Activated CD4-positive, alpha-beta T cell treated with anti-CD3 and anti-CD28 coated beads, Interleukin-2, amount 10 ng/mL, durations not matched to agents 7 days and 5 days (primary cell): ENCODE data around the gene SYT17. TPM values are rescaled to one million over a fixed set of nuclear protein-coding genes. Genes with fewer than 3 reads are reported as not detected.
"Not testable (repeated sequence)": the region's sequence is repeated elsewhere in the genome, so short reads cannot be mapped to it uniquely, and the experiment has no call there.

ENCODE experiments used
- CTCF ChIA-PET: fragments of 350-600 bp; sonication (Branson Sonifier 250); formaldehyde crosslinking; loops from one replicate; lab custom pipeline; 2021; ENCODE audit warnings: antibody characterized with exemption; lab: Charles Lee
- POLR2A ChIA-PET: fragments of 350-600 bp; sonication (Branson Sonifier 250); formaldehyde crosslinking; loops from one replicate; lab custom pipeline; 2021; ENCODE audit warnings: antibody characterized with exemption; lab: Charles Lee
- DNase-seq: peaks from one replicate; pipeline ENCODE4 v3.0.0-alpha.2; 2020
- H3K27ac Mint-ChIP-seq: one replicate; pipeline ENCODE4 v1.8.0; 2021; ENCODE audit warnings: mild to moderate bottlenecking, moderate library complexity, mixed read lengths
- H3K27me3 Mint-ChIP-seq: one replicate; pipeline ENCODE4 v1.8.0; 2021; ENCODE audit warnings: mixed read lengths
- H3K36me3 Mint-ChIP-seq: one replicate; pipeline ENCODE4 v1.8.0; 2021; ENCODE audit warnings: low read depth, mixed read lengths
- H3K4me1 Mint-ChIP-seq: one replicate; pipeline ENCODE4 v1.8.0; 2021; ENCODE audit warnings: mixed read lengths
- H3K4me3 Mint-ChIP-seq: one replicate; pipeline ENCODE4 v1.8.0; 2021; ENCODE audit warnings: mild to moderate bottlenecking, moderate library complexity, mixed read lengths
- H3K9me3 Mint-ChIP-seq: one replicate; pipeline ENCODE4 v1.8.0; 2021; ENCODE audit warnings: mixed read lengths
- total RNA-seq, 2 experiments: library from RNA; stranded (reverse); gene quantifications; one replicate each; pipeline ENCODE4 v1.2.3, GENCODE V29; 2021

Gene SYT17
- total RNA-seq, 2 experiments from 2014 or later = not detected

DNA sequence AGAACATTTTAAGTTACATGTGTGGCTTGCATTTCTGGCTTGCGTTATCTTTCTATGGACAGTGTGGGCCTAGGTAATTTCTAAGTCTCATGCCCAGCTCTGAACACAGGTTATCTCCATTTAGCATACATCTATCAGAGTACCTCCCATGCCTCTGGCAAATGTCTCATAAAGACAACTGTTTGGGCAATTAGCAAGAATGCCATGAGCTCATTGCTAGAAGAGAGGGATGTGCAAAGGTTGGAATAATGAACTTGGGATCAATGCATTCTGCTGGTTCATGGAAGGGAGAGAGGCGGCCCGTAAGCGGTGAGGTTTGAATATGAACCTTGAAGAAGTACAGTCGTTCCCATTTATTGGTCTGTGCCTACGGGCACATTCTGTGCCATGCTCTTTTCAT lies 14.4 kb downstream of the SYT17 start:
- Mint-ChIP-seq H3K4me1 (no peaks in the 10 kb centered on the region), H3K4me3 (no peak overlapping the region), H3K9me3 (no peaks in the 10 kb centered on the region), H3K36me3 (no peaks in the 10 kb centered on the region), H3K27me3 (no peaks in the 10 kb centered on the region), H3K27ac (no peak overlapping the region)
- ChIA-PET POLR2A (no interaction called here), CTCF (no interaction called here)
- no peak for DNase-seq

DNA sequence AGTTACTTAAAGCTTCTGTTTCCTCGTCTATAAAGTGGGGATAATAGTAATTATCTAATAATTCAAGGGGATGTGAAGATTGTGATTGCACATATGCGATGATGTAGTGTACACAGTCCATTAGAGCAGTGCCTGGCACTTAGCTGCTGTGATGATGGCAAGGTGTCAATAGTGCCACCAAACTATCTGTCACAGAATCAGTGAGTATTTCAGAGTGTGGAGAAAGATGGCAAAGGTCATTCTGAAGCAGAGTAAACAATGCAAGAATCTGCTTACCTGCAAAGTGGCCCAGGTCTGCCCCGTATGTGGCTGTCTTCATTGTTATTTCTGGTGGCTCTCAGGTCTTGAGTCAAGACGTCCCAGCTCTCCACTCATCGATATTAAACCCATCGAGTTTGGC lies 15.1 kb downstream of the SYT17 start:
- ChIA-PET POLR2A (no interaction called here), CTCF (no interaction called here)
- H3K4me1 Mint-ChIP-seq = no peaks in the 10 kb centered on the region
- no peak overlapping the region for H3K4me3 Mint-ChIP-seq
- no peaks in the 10 kb centered on the region for H3K27me3 Mint-ChIP-seq
- DNase-seq = no peak
- no peaks in the 10 kb centered on the region for H3K36me3 Mint-ChIP-seq
- peaks cover 3% of the 10 kb centered on the region for H3K9me3 Mint-ChIP-seq
- no peak overlapping the region for H3K27ac Mint-ChIP-seq

DNA sequence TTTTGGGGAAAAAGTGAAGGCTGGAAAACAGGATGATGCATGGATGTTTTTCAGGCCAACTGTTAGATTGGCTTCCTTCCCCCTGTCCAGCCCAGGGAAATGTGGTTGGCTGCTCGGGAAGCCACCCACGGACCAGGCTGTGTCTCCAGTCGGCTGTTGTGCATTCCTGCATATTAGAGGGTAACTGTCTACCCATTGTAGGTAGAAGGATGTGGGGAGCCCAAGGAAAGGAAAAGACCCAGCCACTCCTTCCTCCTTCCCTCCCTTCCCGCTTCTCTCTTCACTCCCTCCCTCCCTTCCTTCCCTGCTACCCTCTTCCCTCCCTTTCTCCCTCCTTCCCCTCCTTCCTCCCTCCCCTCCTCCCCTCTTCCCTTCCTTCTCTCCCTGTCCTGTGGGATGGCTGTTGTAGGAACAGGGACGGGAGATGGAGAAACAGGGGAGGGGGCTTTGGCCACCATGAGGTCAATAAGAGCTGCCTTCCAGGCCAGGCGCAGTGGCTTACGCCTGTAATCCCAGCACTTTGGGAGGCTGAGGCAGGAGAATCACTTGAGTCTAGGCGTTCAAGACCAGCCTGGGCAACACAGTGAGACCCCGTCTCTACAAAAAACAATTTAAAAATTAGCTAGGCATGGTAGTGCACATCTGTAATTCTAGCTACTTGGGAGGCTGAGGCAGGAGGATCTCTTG lies 16.9 kb downstream of the SYT17 start:
- peaks cover 4% of the 10 kb centered on the region for H3K9me3 Mint-ChIP-seq
- H3K27ac Mint-ChIP-seq = no peak overlapping the region
- no peaks in the 10 kb centered on the region for H3K36me3 Mint-ChIP-seq
- CTCF ChIA-PET = interaction anchor here (0.7 to 1.2 kb wide), 2 partner anchors 9 to 11 kb away, joined by 3 read pairs; no protein-coding TSS in a partner anchor
- POLR2A ChIA-PET = no interaction called here
- no peaks in the 10 kb centered on the region for H3K4me1 Mint-ChIP-seq
- no peak overlapping the region for H3K4me3 Mint-ChIP-seq
- DNase-seq = no peak
- no peaks in the 10 kb centered on the region for H3K27me3 Mint-ChIP-seq

DNA sequence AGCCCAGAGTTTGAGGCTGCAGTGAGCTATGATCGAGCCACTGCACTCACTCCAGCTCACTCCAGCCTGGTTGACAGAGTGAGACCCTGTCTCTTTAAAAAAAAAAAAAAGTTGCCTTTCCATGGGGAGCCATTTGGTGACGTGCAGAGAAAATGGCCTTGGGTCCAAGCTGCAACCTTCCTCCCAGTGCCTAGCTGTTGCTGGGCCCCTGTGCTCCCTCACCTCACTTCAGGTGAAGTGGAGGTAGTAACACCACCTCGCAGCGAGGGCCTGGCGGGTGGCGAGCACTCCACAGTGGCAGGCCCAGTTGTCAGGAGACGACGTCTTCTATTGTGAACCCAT lies 17.4 kb downstream of the SYT17 start:
- H3K27me3 Mint-ChIP-seq = no peaks in the 10 kb centered on the region
- ChIA-PET CTCF (interaction anchor here (0.7 to 1.2 kb wide), 2 partner anchors 9 to 11 kb away, joined by 3 read pairs; no protein-coding TSS in a partner anchor), POLR2A (no interaction called here)
- peaks cover 4% of the 10 kb centered on the region for H3K9me3 Mint-ChIP-seq
- H3K27ac Mint-ChIP-seq = no peak overlapping the region
- no peak overlapping the region for H3K4me3 Mint-ChIP-seq
- no peaks in the 10 kb centered on the region for H3K36me3 Mint-ChIP-seq
- H3K4me1 Mint-ChIP-seq = peaks cover 2% of the 10 kb centered on the region
- DNase-seq = no peak

DNA sequence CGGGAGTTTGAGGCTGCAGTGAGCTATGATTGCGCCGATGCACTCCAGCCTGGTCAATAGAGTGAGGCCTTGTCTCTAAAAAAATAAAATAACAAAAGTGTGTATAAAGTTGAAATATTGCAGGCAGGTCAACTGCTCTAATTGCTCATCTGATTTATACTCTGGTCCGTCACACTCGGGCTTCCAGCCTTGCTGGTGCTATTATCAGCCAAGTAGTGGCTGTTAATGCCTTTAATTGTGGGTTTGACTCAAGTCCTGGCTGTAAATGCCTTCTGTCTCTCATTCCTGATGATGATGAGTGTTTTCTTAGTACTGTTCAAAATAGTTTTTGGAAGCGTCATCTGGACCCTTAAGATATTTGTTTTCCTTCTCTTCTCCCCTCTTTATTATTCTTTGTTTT lies 18.4 kb downstream of the SYT17 start:
- Mint-ChIP-seq H3K4me1 (peaks cover 3% of the 10 kb centered on the region), H3K9me3 (peaks cover 4% of the 10 kb centered on the region), H3K27ac (no peak overlapping the region), H3K27me3 (no peaks in the 10 kb centered on the region), H3K4me3 (no peak overlapping the region), H3K36me3 (no peaks in the 10 kb centered on the region)
- no peak for DNase-seq
- ChIA-PET CTCF (interaction anchor here (0.6 to 1.2 kb wide), 2 partner anchors 12 to 92 kb away, joined by 3 to 4 read pairs; no protein-coding TSS in a partner anchor), POLR2A (no interaction called here)

DNA sequence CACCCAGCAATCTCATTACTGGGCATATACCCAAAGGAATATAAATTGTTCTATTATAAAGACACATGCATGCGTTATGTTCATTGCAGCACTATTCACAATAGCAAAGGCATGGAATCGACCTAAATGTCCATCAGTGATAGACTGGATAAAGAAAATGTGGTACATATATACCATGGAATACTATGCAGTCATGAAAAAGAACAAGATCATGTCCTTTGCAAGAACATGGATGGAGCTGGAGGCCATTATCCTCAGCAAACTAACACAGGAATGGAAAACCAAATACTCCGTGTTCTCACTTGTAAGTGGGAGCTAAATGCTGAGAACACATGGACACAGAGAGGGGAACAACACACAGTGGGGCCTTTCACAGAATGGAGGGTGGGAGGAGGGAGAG lies 19.9 kb downstream of the SYT17 start:
- H3K4me1 Mint-ChIP-seq, H3K36me3 Mint-ChIP-seq, H3K4me3 Mint-ChIP-seq, H3K27me3 Mint-ChIP-seq, H3K27ac Mint-ChIP-seq, DNase-seq, POLR2A ChIA-PET, H3K9me3 Mint-ChIP-seq: not testable (repeated sequence)
- CTCF ChIA-PET = interaction anchor here (0.6 kb wide), 1 partner anchor 141 kb away, joined by 4 read pairs; no protein-coding TSS in a partner anchor

DNA sequence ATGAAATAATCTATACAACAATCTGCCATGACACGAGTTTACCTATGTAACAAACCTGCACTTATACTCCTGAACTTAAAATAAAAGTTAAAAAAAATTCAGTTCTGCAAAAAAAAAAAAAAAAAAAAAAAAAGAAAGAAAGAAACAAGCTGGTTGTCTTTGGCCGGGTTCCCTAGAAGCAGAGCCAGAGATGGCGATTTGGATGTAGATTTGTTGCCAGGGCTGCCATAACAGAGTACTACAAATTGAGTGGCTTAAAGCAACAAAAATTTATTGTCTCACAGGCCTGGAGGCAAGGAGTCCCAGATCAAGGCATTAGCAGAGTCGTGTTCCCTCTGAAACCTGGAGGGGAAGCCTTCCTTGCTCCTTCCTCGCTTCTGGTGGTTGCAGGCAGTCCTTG lies 20.4 kb downstream of the SYT17 start:
- H3K4me1 Mint-ChIP-seq = peaks cover 3% of the 10 kb centered on the region
- no peak for DNase-seq
- no peaks in the 10 kb centered on the region for H3K27me3 Mint-ChIP-seq
- POLR2A ChIA-PET = no interaction called here
- no peaks in the 10 kb centered on the region for H3K36me3 Mint-ChIP-seq
- H3K27ac Mint-ChIP-seq = no peak overlapping the region
- no peak overlapping the region for H3K4me3 Mint-ChIP-seq
- CTCF ChIA-PET = no interaction called here
- H3K9me3 Mint-ChIP-seq = peaks cover 4% of the 10 kb centered on the region

DNA sequence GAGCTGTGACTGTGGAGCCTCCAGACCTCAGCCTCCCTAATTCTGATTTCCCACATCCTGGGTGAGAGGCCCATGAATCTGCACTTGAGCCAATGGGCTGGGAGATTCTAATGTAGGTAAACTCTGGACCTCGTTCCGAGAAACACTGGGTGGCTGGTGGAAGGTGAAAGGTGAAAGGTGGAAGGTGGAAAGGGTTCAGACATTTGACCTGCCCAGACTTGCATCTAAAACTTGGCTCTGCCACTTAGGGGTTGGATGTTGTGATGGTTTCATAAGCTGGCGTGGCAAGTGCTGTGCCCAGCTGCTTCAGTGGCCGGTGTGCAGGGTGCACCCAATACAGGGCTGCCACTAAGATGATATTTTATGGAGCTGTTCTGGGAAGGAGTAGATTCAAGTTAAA lies 24.8 kb downstream of the SYT17 start:
- Mint-ChIP-seq H3K9me3 (peaks cover 4% of the 10 kb centered on the region), H3K27ac (no peak overlapping the region), H3K36me3 (no peaks in the 10 kb centered on the region), H3K4me3 (no peak overlapping the region), H3K4me1 (peaks cover 3% of the 10 kb centered on the region), H3K27me3 (no peaks in the 10 kb centered on the region)
- ChIA-PET CTCF (no interaction called here), POLR2A (no interaction called here)
- no peak for DNase-seq

DNA sequence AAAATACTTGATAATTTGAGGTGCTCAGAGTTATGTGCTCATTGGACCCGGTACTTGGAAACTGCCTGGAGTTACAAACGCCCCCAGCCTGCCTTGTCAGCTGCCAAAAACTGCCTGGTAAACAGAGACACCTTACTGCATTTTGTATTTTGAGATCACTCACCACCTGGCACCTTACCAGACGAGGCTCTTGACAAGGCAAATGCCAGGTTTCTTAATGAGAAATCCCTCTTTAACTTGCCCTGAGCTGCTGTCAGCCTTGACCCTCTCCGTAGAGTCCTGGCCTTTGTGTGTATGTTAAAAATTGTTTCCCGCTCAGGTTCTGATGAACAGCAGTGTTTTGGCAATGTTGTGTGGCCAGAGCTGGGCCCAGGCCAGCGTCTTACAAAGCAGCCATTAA lies 28.8 kb downstream of the SYT17 start:
- no peaks in the 10 kb centered on the region for H3K27me3 Mint-ChIP-seq
- DNase-seq = no peak
- no peaks in the 10 kb centered on the region for H3K4me1 Mint-ChIP-seq
- no peak overlapping the region for H3K4me3 Mint-ChIP-seq
- CTCF ChIA-PET = no interaction called here
- POLR2A ChIA-PET = no interaction called here
- H3K36me3 Mint-ChIP-seq = no peaks in the 10 kb centered on the region
- H3K27ac Mint-ChIP-seq = no peak overlapping the region
- peaks cover 11% of the 10 kb centered on the region for H3K9me3 Mint-ChIP-seq

DNA sequence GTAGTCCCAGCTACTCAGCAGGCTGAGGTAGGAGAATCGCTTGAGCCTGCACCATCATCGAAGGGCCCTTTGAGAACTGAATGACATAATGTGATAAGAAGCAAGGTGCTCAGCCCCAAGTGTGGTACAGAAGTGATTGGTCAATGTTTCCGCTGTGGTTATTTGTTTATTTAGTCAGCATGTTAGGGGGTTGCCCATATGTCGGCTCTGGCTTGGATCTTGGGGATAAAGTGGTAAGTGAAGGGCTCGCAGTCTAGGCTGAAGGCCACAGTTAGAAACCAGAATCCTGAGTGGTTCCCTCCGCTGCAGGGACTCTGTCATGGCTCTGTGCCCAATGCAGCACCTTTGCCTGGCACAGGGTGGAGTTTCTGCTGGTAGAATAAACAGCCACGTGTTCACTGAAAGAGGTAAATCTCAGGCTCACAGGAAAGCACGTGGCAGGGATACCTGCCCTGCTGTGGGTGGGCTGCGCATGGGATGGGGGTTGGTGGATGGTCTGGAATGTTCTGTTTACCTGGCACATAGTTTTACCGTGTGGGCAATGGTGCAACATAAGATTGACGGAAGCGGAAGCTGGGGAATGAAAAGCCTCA lies 35.4 kb downstream of the SYT17 start:
- DNase-seq = no peak
- Mint-ChIP-seq H3K36me3 (no peaks in the 10 kb centered on the region), H3K27ac (no peak overlapping the region), H3K27me3 (no peaks in the 10 kb centered on the region), H3K4me1 (no peaks in the 10 kb centered on the region), H3K9me3 (peaks cover 13% of the 10 kb centered on the region), H3K4me3 (no peak overlapping the region)
- ChIA-PET POLR2A (no interaction called here), CTCF (interaction anchor here (0.6 kb wide), 1 partner anchor 116 kb away, joined by 4 read pairs; no protein-coding TSS in a partner anchor)

DNA sequence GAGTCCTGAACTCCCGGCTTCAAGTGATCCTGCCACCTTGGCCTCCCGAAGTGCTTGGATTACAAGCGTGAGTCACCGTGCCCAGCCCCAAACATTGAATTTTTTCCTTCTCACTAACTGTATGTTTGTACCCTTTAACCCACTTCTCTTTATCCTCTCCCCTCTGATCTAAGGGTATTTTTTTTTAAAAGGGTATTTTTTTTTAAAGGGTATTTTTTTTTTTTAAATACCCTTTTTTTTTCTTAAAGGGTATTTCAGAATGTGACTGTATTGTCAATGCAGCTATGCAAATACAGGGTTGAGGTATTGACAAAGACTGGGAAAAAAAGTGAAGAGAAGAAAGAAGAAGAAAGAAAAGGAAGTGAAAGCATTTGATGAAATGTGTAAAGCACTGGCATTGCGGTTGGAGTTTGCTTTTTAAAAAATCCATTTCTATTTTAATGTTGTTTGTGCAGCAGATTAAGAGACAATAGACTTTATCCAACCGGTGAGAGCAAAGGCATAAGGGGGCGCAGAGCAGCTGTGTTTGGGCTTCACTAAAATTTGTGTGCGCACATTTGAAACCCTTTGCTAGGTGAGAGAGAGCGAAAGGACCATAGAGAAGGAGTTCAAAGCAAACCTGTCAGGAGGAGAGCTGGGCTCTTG lies 42.4 kb downstream of the SYT17 start:
- H3K36me3 Mint-ChIP-seq = no peaks in the 10 kb centered on the region
- ChIA-PET POLR2A (no interaction called here), CTCF (interaction anchor here (0.5 kb wide), 1 partner anchor 1220 kb away, joined by 3 read pairs; no protein-coding TSS in a partner anchor)
- H3K4me3 Mint-ChIP-seq = no peak overlapping the region
- H3K9me3 Mint-ChIP-seq = no peaks in the 10 kb centered on the region
- DNase-seq = no peak
- no peaks in the 10 kb centered on the region for H3K4me1 Mint-ChIP-seq
- no peaks in the 10 kb centered on the region for H3K27me3 Mint-ChIP-seq
- H3K27ac Mint-ChIP-seq = no peak overlapping the region

DNA sequence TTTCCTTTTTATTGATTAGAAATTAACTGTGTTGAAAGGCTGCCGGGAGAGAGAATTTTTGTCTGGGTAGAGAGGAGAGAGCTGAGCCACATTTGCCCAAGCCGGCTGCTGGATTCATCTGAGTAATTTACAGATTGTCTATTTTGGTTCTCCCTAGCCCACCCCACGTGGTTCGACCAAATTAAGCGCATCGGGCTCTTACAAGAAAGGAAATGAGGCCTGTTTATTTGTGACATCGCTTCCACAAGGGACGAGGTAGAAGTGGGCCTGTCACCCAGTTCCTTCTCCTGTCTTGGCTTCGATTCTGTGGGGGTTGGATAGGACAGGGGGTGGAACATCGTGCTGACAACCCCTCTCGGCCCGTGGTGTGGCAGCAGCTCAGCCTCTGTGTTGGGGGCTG lies 42.9 kb downstream of the SYT17 start:
- Mint-ChIP-seq H3K4me3 (no peak overlapping the region), H3K36me3 (no peaks in the 10 kb centered on the region), H3K27me3 (no peaks in the 10 kb centered on the region), H3K9me3 (no peaks in the 10 kb centered on the region), H3K27ac (no peak overlapping the region), H3K4me1 (no peaks in the 10 kb centered on the region)
- no peak for DNase-seq
- CTCF ChIA-PET = interaction anchor here (0.5 kb wide), 1 partner anchor 1221 kb away, joined by 3 read pairs; no protein-coding TSS in a partner anchor
- POLR2A ChIA-PET = no interaction called here

DNA sequence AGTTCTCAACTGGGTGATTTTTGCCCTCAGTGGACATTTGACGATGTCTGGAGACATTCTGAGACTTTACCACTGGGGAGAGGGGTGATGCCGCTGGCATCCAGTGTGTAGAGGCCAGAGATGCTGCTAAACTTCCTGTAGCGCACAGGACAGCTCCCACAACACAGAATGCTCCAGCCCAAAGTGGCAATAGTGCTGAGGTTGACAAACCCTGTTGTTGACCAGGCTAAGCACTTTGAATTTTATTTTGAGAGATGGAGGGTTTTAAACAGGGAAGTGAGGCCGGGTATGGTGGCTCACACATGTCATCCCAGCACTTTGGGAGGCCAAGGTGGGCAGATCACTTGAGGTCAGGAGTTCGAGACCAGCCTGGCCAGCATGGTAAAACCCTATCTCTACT lies 44.0 kb downstream of the SYT17 start:
- H3K4me3 Mint-ChIP-seq = no peak overlapping the region
- H3K27me3 Mint-ChIP-seq = no peaks in the 10 kb centered on the region
- H3K9me3 Mint-ChIP-seq = peaks cover 5% of the 10 kb centered on the region
- H3K36me3 Mint-ChIP-seq = no peaks in the 10 kb centered on the region
- CTCF ChIA-PET = no interaction called here
- POLR2A ChIA-PET = no interaction called here
- H3K4me1 Mint-ChIP-seq = no peaks in the 10 kb centered on the region
- H3K27ac Mint-ChIP-seq = no peak overlapping the region
- DNase-seq = no peak
